Kidney (tissue), 14 donors: ENCODE measurements around the gene ART3. TPM values are rescaled to one million over a fixed set of nuclear protein-coding genes. Genes with fewer than 3 reads are reported as not detected.

Source experiments
- DNase-seq, 5 donors: peaks; one replicate each; pipeline ENCODE4 v3.0.0-alpha.2; 2013 to 2020
- FAIRE-seq: peaks from 2 replicates; lab custom pipeline; 2012; peaks lifted over from hg19 to GRCh38; lab: Jason Lieb, UNC
- H3K27ac ChIP-seq, 2 donors: one replicate each; pipeline ENCODE4 v1.7.0; 2013; ENCODE audit warnings: low read depth in 2 of 2, low read length in 2 of 2, inconsistent platforms in 1 of 2
- H3K27me3 ChIP-seq: one replicate; pipeline ENCODE4 v1.7.1; 2013; ENCODE audit warnings: low read length, inconsistent platforms; ENCODE audit not compliant: control insufficient read depth, insufficient read depth
- H3K36me3 ChIP-seq, 3 donors: one replicate each; pipeline versions ENCODE4 v1.7.0 to v1.7.1; 2013; ENCODE audit warnings: low read length in 3 of 3, control low read depth in 1 of 3, inconsistent platforms in 1 of 3; ENCODE audit not compliant: insufficient read depth in 3 of 3, control insufficient read depth in 2 of 3
- H3K4me1 ChIP-seq, 3 donors: one replicate each; pipeline versions ENCODE4 v1.7.0 to v1.7.1; 2013; ENCODE audit warnings: low read length in 3 of 3, inconsistent platforms in 1 of 3, low read depth in 1 of 3; ENCODE audit not compliant: control insufficient read depth in 2 of 3, insufficient read depth in 2 of 3
- H3K4me3 ChIP-seq, 3 donors: one replicate each; pipeline versions ENCODE4 v1.7.0 to v1.8.1; 2013; ENCODE audit warnings: low read length in 3 of 3, control low read depth in 1 of 3, inconsistent platforms in 1 of 3
- H3K9ac ChIP-seq, 3 donors: one replicate each; pipeline versions ENCODE4 v1.7.0 to v1.7.1; 2013; ENCODE audit warnings: low read length in 3 of 3, control low read depth in 1 of 3, inconsistent platforms in 1 of 3
- H3K9me3 ChIP-seq, 3 donors: one replicate each; pipeline versions ENCODE4 v1.7.0 to v1.7.1; 2013; ENCODE audit warnings: low read length in 3 of 3, control low read depth in 1 of 3, inconsistent platforms in 1 of 3; ENCODE audit not compliant: control insufficient read depth in 2 of 3, insufficient read depth in 1 of 3
- intact Hi-C: fragments of 100-400 bp; cut with DNase I; formaldehyde crosslinking; loops from one replicate; pipeline ENCODE4 v1.11.1; 2022
- polyA plus RNA-seq: library from polyadenylated mRNA; stranded (reverse); fragments of 350-450 nt; fragmentation: Illumina TruSeq; extraction: RNeasy Lipid Tissue Mini Kit (QIAGEN cat#74804); gene quantifications from one replicate; pipeline ENCODE4 v1.2.3, GENCODE V29; 2014; ENCODE audit warnings: low read depth, low replicate concordance; ENCODE audit not compliant: insufficient read depth
- total RNA-seq: library from RNA; stranded (reverse); fragmentation: NEBNext Ultra II Directional; extraction: Animal tissue kit (Norgen Biotek cat#: 25700); gene quantifications from one replicate; pipeline ENCODE4 v1.2.1, GENCODE V29; 2021
- TF ChIP-seq, protein P1 (sequence below): IDR thresholded peaks from 3 replicates; pipeline ENCODE4 v1.5.1; 2012; ENCODE audit warnings: mild to moderate bottlenecking, moderate library complexity, borderline replicate concordance; ENCODE audit not compliant: insufficient read depth; ENCODE audit errors: extremely low read depth
- donor health status: control.
- donor health status: control.
- donor health status: control.
- donor health status: control.
- donor health status: control.
- donor health status: DM: yes; HTN: yes; CAD: no.
- donor health status: Normal renal cell carcinoma (clear cell type).

The ART3 gene
- total and polyA plus RNA-seq, 2 donors from 2014 or later = not detected

GRCh38 chr4:76060506-76060905 lies 14.0 kb upstream of the ART3 start:
- FAIRE-seq (no peak), DNase-seq (no peak)
- no peak overlapping the region for H3K27ac ChIP-seq
- H3K27me3 ChIP-seq = no peaks in the 10 kb centered on the region
- no peaks in the 10 kb centered on the region for H3K4me1 ChIP-seq
- intact Hi-C loops = no loop called here
- H3K9me3 ChIP-seq = no peaks in the 10 kb centered on the region
- no peak overlapping the region for H3K4me3 ChIP-seq
- no peak overlapping the region for H3K9ac ChIP-seq
- no peaks in the 10 kb centered on the region for H3K36me3 ChIP-seq
- TF ChIP-seq, protein P1, sequence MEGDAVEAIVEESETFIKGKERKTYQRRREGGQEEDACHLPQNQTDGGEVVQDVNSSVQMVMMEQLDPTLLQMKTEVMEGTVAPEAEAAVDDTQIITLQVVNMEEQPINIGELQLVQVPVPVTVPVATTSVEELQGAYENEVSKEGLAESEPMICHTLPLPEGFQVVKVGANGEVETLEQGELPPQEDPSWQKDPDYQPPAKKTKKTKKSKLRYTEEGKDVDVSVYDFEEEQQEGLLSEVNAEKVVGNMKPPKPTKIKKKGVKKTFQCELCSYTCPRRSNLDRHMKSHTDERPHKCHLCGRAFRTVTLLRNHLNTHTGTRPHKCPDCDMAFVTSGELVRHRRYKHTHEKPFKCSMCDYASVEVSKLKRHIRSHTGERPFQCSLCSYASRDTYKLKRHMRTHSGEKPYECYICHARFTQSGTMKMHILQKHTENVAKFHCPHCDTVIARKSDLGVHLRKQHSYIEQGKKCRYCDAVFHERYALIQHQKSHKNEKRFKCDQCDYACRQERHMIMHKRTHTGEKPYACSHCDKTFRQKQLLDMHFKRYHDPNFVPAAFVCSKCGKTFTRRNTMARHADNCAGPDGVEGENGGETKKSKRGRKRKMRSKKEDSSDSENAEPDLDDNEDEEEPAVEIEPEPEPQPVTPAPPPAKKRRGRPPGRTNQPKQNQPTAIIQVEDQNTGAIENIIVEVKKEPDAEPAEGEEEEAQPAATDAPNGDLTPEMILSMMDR = no peak

- no peak overlapping the region for H3K27ac ChIP-seq
- H3K9me3 ChIP-seq = no peaks in the 10 kb centered on the region
- no peak overlapping the region for H3K9ac ChIP-seq
- no peaks in the 10 kb centered on the region for H3K36me3 ChIP-seq
- FAIRE-seq (no peak), DNase-seq (no peak)
- H3K4me3 ChIP-seq = no peak overlapping the region
- intact Hi-C loops = no loop called here
- no peaks in the 10 kb centered on the region for H3K27me3 ChIP-seq
- TF ChIP-seq, protein P1 = no peak
- H3K4me1 ChIP-seq = no peaks in the 10 kb centered on the region
Measured at GRCh38 chr4:76061421-76061820, 13.1 kb upstream of the ART3 start.

DNA sequence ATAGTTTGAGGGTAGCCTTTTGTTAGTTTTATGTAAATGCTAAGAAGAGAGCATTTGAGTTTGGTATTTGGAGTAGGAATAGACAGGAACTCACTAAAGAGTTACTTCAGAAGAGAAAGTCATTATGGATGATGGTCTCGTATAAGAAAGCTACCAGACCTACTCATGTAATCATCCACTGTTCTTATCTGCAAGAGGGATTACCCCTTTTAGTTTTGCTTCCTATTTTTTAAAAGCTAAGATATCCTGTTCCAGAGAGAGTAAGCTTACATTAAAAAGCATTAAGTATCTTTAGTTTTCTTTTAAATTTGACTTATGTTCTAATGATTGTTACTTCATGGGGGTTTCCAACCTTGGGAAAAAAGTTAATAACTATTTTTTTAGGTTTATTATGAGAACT lies 12.5 kb upstream of the ART3 start:
- intact Hi-C loops = no loop called here
- no peak overlapping the region for H3K27ac ChIP-seq
- FAIRE-seq (no peak), DNase-seq (no peak)
- H3K9me3 ChIP-seq = no peaks in the 10 kb centered on the region
- TF ChIP-seq, protein P1 = no peak
- H3K9ac ChIP-seq = no peak overlapping the region
- no peaks in the 10 kb centered on the region for H3K27me3 ChIP-seq
- H3K36me3 ChIP-seq = no peaks in the 10 kb centered on the region
- no peak overlapping the region for H3K4me3 ChIP-seq
- H3K4me1 ChIP-seq = no peaks in the 10 kb centered on the region

- Histone ChIP-seq H3K27ac (no peak overlapping the region), H3K27me3 (no peaks in the 10 kb centered on the region), H3K4me3 (no peak overlapping the region), H3K9ac (no peak overlapping the region), H3K4me1 (no peaks in the 10 kb centered on the region), H3K36me3 (no peaks in the 10 kb centered on the region), H3K9me3 (no peaks in the 10 kb centered on the region)
- FAIRE-seq = no peak
- TF ChIP-seq, protein P1 = no peak
- intact Hi-C loops = loop anchor here (5.0 kb wide), 1 partner anchor 69 kb away; no protein-coding TSS in a partner anchor
- no peak for DNase-seq
Measured at GRCh38 chr4:76066546-76066945, 8.0 kb upstream of the ART3 start.
